Small intestine (tissue), 7 donors: ENCODE results near the gene GHDC. TPM values are rescaled to one million over a fixed set of nuclear protein-coding genes. Genes with fewer than 3 reads are reported as not detected.

Experiments used
- DNase-seq, 2 donors: peaks; one replicate each; pipeline versions ENCODE4 v3.0.0 to v3.0.0-alpha.2; 2013
- FAIRE-seq: peaks from 2 replicates; lab custom pipeline; 2012; peaks lifted over from hg19 to GRCh38; lab: Jason Lieb, UNC
- H3K27ac ChIP-seq, 3 donors: one replicate each; pipeline ENCODE4 v1.5.1; 2013; ENCODE audit warnings: low read length in 2 of 3, mild to moderate bottlenecking in 2 of 3, control low read depth in 1 of 3, inconsistent platforms in 1 of 3, low read depth in 1 of 3, moderate library complexity in 1 of 3
- H3K27me3 ChIP-seq, 3 donors: one replicate each; pipeline ENCODE4 v1.6.1; 2013; ENCODE audit warnings: low read length in 3 of 3, inconsistent platforms in 1 of 3; ENCODE audit not compliant: control insufficient read depth in 3 of 3, insufficient read depth in 3 of 3
- H3K36me3 ChIP-seq, 3 donors: one replicate each; pipeline ENCODE4 v1.6.1; 2013; ENCODE audit warnings: low read length in 3 of 3, inconsistent platforms in 1 of 3, low read depth in 1 of 3, mild to moderate bottlenecking in 1 of 3, moderate library complexity in 1 of 3; ENCODE audit not compliant: control insufficient read depth in 3 of 3, insufficient read depth in 2 of 3
- H3K4me1 ChIP-seq, 3 donors: one replicate each; pipeline ENCODE4 v1.6.1; 2013; ENCODE audit warnings: low read length in 2 of 3, inconsistent platforms in 1 of 3, low read depth in 1 of 3, mild to moderate bottlenecking in 1 of 3, moderate library complexity in 1 of 3; ENCODE audit not compliant: control insufficient read depth in 3 of 3, insufficient read depth in 2 of 3
- H3K4me3 ChIP-seq, 3 donors: one replicate each; pipeline ENCODE4 v1.5.1; 2013; ENCODE audit warnings: low read length in 3 of 3, control low read depth in 1 of 3, inconsistent platforms in 1 of 3, low read depth in 1 of 3, mild to moderate bottlenecking in 1 of 3, moderate library complexity in 1 of 3
- H3K9me3 ChIP-seq, 2 donors: one replicate each; pipeline ENCODE4 v1.6.1; 2013; ENCODE audit warnings: low read depth in 1 of 2, low read length in 1 of 2; ENCODE audit not compliant: control insufficient read depth in 2 of 2, insufficient read depth in 1 of 2
- WGBS, 3 donors: extraction: QIAGEN DNeasy Blood & Tissue Kit; methylation state at CpG; one replicate each; pipeline ENCODE4 v1.1.7; 2013; 5-methylcytosine and 5-hydroxymethylcytosine counted together
- polyA plus RNA-seq, 4 donors: library from polyadenylated mRNA; stranded (reverse) in 3 of 4; unstranded in 1 of 4; fragments of 200-250 nt in 3 of 4; fragments of 120-200 nt in 1 of 4; gene quantifications; one replicate each; pipeline versions ENCODE4 v1.2.1 to v1.2.3, GENCODE V29; 2013
- donor health status: healthy with polysubstance abuse.
- donor health status: control.
- donor health status: control.
- donor health status: Bipolar disorder and iron deficiency.
- donor health status: healthy.

Gene GHDC
- polyA plus RNA-seq, 4 donors: 10.5 to 35.1 (median 20.3) TPM

DNA sequence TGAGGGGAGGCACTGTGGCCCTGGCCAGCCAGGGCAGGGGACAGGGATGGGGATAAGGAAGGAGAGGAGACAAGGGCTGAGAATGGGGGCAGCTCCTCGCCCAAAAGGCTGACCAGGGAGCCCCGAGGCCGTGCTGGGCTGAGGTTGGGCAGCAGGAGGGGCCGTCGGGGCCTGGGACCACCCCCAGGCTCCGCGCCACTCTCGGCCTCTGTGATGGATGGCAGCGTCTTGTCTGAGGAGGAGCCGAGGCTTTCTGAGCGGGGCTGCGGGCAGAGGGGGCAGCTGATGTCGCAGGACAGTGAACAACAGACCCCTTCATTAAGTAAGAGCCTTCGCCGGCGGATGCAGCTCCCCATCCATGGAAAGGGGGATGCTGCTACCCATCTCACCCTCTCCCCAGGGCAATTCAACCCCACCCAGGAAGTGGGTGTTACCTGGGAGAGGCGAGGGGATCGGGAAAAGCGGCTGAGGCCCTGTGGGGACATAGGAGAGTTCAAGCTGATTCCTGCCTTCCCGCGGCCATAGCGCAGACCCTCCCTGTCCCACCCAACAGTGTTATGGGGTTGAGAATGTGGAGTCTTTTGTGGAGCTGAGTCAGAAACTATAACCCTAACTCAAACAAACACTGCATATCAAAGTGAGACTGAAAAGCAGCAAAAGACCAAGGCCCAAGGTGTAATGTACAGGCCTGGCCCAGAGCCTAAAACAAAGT lies 30.4 kb downstream of the GHDC start:
- H3K27ac ChIP-seq: no peak overlapping the region
- 59 to 76% (median 69%) methylated on average over 20 to 22 of the region's 22 CpGs for WGBS, 3 donors
- FAIRE-seq (no peak), DNase-seq (no peak)
- no peaks in the 10 kb centered on the region for H3K4me1 ChIP-seq
- H3K4me3 ChIP-seq: no peak overlapping the region
- no peaks in the 10 kb centered on the region for H3K36me3 ChIP-seq
- no peaks in the 10 kb centered on the region for H3K27me3 ChIP-seq
- no peaks in the 10 kb centered on the region for H3K9me3 ChIP-seq

- Histone ChIP-seq H3K4me3 (no peak overlapping the region), H3K9me3 (no peaks in the 10 kb centered on the region), H3K36me3 (no peaks in the 10 kb centered on the region), H3K4me1 (no peaks in the 10 kb centered on the region), H3K27ac (no peak overlapping the region), H3K27me3 (no peaks in the 10 kb centered on the region)
- WGBS, 3 donors: 57 to 63% (median 59%) methylated on average over 8 of the region's 8 CpGs
- DNase-seq (peak in 1 of 2 donors; percentile 23), FAIRE-seq (no peak)
These were observed 31.2 kb downstream of the GHDC start for GRCh38 chr17:42163113-42163512.

- DNase-seq (no peak), FAIRE-seq (no peak)
- no peaks in the 10 kb centered on the region for H3K9me3 ChIP-seq
- 91 to 98% (median 92%) methylated on average over 7 of the region's 7 CpGs for WGBS, 3 donors
- H3K4me3 ChIP-seq: no peak overlapping the region
- H3K27ac ChIP-seq: no peak overlapping the region
- no peaks in the 10 kb centered on the region for H3K27me3 ChIP-seq
- no peaks in the 10 kb centered on the region for H3K4me1 ChIP-seq
- H3K36me3 ChIP-seq: no peaks in the 10 kb centered on the region
These were observed 33.8 kb downstream of the GHDC start for GRCh38 chr17:42160531-42160910.

- WGBS, 3 donors: 76 to 77% (median 77%) methylated on average over 14 of the region's 14 CpGs
- H3K27ac ChIP-seq: no peak overlapping the region
- FAIRE-seq: no peak
- H3K27me3 ChIP-seq: no peaks in the 10 kb centered on the region
- H3K4me3 ChIP-seq: no peak overlapping the region
- no peaks in the 10 kb centered on the region for H3K36me3 ChIP-seq
- H3K4me1 ChIP-seq: no peaks in the 10 kb centered on the region
- H3K9me3 ChIP-seq: no peaks in the 10 kb centered on the region
- no peak for DNase-seq
These were observed 34.3 kb downstream of the GHDC start for GRCh38 chr17:42159796-42160530.

DNA sequence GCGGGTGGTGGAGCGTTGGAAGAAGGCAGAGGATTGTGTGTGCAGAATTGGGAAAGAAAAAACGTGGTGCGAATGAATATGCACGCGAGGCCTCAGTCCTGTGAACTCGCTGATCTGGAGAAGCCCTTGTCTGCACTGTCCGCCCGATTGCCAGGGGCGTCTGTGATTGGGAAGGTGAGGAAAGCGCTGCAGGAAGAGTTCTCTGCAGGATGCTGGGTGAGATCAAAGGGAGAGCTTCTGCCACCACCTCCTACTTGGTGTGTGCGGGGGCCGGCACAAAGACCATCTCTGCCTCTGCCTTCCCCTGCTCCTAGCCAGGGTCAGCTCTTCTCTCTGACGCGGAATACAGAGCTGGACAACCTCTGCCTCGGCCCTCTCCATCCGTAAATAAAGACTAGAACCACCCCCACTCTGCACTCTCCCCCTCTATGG lies 38.7 kb downstream of the GHDC start:
- Histone ChIP-seq H3K9me3 (no peaks in the 10 kb centered on the region), H3K27me3 (no peaks in the 10 kb centered on the region), H3K27ac (no peak overlapping the region), H3K36me3 (peaks cover 0 to 16% (median 2%) of the 10 kb centered on the region in 3 donors), H3K4me3 (peak overlapping the region in 1 of 3 donors; percentile 96), H3K4me1 (peaks cover 2 to 12% (median 3%) of the 10 kb centered on the region in 3 donors)
- FAIRE-seq: no peak
- DNase-seq: no peak
- WGBS, 3 donors: 38 to 68% (median 67%) methylated on average over 17 of the region's 17 CpGs

DNA sequence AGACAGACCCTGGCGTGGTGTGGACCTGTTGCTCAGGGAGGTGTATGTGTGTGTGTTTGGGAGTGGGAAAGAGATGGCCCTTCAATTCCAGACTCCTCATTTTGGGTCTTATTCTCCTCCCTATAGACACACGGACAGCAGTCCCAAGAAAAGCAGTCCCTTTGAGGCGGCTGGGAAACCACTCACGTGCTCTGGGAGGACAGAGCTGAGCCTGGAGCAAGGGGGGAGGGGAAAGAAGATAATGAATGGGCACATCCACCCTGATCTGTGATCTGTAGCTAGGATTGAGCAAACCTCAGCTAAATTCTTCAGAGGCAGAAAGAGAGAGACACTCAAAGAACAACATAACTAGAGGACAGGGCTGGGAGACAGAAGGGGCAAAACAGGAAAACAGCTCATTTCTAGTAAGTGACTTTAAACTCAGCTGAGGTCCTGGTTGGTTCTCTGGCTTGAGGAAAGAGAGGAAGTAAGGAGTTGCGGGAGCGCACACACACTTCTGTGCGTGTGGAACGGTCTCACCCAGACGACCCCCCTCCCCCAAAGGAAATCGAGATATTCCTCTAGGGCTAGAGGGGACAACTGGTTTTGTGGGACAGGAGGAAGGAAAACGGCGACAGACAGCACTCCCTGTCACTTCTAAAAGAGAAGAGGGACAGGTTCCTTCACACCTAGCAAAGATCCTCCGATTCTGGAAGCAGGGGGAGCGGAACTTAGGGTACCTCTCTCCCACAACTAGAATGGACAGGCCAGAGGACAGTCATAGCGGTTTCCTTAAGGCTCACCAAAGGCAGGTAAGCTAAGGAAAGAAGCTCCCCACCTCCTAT lies 40.2 kb downstream of the GHDC start:
- Histone ChIP-seq H3K27me3 (no peaks in the 10 kb centered on the region), H3K36me3 (peaks cover 0 to 27% (median 3%) of the 10 kb centered on the region in 3 donors), H3K4me1 (peaks cover 3 to 12% (median 4%) of the 10 kb centered on the region in 3 donors), H3K9me3 (no peaks in the 10 kb centered on the region), H3K27ac (peak overlapping the region; percentile 47 to 83 (median 82)), H3K4me3 (peak overlapping the region; percentile 94 to 96 (median 96))
- WGBS, 3 donors: 3 to 6% (median 4%) methylated on average over 15 of the region's 15 CpGs
- FAIRE-seq: no peak
- peak; percentile 48 to 70 for DNase-seq

DNA sequence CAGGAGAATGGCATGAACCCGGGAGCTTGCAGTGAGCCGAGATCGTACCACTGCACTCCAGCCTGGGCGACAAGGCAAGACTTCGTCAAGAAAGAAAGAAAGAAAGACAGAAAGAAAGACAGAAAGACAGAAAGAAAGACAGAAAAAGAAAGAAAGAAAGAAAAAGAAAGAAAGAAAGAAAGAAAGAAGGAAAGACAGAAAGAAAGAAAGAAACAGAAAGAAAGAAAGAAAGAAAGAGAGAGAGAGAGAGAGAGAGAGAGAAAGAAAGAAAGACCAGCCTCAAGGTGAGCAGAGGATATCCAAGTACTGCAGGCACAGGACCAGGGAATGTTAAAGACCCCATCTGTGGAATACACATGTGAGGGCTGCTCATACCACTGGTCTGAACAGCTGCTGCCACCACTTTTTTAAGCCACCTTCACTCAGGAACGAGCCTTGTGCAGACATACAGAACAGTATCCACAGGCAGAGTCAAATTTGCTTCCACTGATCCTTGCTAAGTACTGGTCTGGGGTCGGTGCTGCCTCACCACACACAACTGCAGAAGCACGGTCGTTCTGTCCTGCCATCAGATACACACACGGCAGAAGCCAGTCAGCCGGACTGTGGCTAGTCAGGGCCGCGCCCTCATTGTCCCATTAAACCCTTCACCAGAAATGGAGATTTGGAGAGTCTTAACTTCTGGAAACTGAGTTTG lies 47.2 kb downstream of the GHDC start:
- H3K27me3 ChIP-seq: no peaks in the 10 kb centered on the region
- WGBS, 3 donors: 85 to 89% (median 86%) methylated on average over 13 of the region's 13 CpGs
- no peaks in the 10 kb centered on the region for H3K9me3 ChIP-seq
- no peak overlapping the region for H3K4me3 ChIP-seq
- H3K27ac ChIP-seq: no peak overlapping the region
- peaks cover 2 to 7% (median 4%) of the 10 kb centered on the region in 3 donors for H3K4me1 ChIP-seq
- H3K36me3 ChIP-seq: peaks cover 7 to 72% (median 17%) of the 10 kb centered on the region in 3 donors
- FAIRE-seq (no peak), DNase-seq (no peak)
